Measurements from ENCODE around the gene UBP1. TPM values are rescaled to one million over a fixed set of nuclear protein-coding genes. Genes with fewer than 3 reads are reported as not detected.
A peak's percentile ranks its signal among the peaks of the same experiment; 100 is the strongest.

UBP1 gene, protein sequence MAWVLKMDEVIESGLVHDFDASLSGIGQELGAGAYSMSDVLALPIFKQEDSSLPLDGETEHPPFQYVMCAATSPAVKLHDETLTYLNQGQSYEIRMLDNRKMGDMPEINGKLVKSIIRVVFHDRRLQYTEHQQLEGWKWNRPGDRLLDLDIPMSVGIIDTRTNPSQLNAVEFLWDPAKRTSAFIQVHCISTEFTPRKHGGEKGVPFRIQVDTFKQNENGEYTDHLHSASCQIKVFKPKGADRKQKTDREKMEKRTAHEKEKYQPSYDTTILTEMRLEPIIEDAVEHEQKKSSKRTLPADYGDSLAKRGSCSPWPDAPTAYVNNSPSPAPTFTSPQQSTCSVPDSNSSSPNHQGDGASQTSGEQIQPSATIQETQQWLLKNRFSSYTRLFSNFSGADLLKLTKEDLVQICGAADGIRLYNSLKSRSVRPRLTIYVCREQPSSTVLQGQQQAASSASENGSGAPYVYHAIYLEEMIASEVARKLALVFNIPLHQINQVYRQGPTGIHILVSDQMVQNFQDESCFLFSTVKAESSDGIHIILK
- 10 to 100 TPM; 60.2 to 81.4 (median 65.8) TPM for total RNA-seq

DNA sequence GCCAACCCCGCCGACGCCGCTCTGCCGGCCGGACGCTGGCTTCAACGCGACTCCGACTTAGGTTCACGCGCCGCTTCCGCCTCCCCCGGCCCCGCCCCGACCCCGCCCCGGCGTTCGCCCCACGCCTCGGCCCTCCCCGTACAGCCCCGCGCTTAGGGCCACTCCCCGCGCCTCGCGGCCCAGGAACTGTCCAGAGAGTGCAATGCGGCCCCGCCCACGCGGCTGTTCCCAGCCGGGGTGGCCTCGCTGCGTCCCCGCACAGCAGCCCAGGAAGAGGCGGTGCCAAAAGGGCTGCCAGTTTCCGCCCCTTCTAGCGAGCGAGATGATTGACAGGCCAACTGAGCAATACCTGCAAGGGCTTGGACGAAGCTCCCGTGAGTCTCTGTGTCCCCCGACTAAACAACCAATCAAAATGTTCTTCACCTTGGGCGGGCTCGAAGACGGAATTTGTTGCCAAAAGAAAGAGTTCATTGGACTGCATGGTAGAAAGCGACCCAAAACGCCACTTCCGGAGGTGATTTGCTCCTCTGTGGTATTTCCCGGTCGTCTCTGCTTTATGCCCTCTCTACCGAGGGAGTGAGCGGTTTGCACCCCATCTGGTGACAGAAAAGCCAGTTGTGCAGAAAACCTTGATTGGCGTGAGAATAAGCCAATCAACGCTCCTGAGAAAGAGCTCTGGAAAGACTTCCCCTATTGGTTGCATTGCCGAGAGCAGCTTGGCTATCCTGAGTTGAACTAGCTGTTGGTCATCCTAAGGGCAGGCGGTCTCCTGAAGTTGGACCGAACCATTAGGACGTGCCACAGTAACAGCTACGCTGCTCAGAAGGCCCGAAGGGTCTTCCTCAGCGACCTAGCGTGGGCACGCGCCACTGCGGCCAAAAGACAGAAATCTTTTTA is at the start of gene UBP1:
Gene UBP1, minus strand, starts transcription at position 78 of the 897 bp plus-strand sequence. CDS start 557 bp downstream, outside the sequence.
- DNase-seq: peak; percentile 100
- TF ChIP-seq EP300 (IDR thresholded peaks at IDR 0.05) (peak in 1 of 4 donors; percentile 0), POLR2A (IDR thresholded peaks at IDR 0.05) (peak in 3 of 4 donors; percentile 78 to 93 (median 92)), POLR2AphosphoS5 (IDR thresholded peaks at IDR 0.05) (peak; percentile 85 to 93)
- TF ChIP-seq, protein P1, sequence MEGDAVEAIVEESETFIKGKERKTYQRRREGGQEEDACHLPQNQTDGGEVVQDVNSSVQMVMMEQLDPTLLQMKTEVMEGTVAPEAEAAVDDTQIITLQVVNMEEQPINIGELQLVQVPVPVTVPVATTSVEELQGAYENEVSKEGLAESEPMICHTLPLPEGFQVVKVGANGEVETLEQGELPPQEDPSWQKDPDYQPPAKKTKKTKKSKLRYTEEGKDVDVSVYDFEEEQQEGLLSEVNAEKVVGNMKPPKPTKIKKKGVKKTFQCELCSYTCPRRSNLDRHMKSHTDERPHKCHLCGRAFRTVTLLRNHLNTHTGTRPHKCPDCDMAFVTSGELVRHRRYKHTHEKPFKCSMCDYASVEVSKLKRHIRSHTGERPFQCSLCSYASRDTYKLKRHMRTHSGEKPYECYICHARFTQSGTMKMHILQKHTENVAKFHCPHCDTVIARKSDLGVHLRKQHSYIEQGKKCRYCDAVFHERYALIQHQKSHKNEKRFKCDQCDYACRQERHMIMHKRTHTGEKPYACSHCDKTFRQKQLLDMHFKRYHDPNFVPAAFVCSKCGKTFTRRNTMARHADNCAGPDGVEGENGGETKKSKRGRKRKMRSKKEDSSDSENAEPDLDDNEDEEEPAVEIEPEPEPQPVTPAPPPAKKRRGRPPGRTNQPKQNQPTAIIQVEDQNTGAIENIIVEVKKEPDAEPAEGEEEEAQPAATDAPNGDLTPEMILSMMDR (IDR thresholded peaks at IDR 0.05): peak in 4 of 6 experiments; percentile 9 to 32 (median 17)
- Histone ChIP-seq H3K9me3 (no peaks in the 10 kb centered on the region), H3K27me3 (no peaks in the 10 kb centered on the region), H3K4me1 (peaks cover 27 to 44% (median 34%) of the 10 kb centered on the region in 4 donors), H3K36me3 (no peaks in the 10 kb centered on the region), H3K27ac (peak within 1 kb of the TSS; percentile 92 to 99 (median 94)), H3K4me3 (peak within 1 kb of the TSS; percentile 79 to 93 (median 88))
- peak; percentile 97 to 99 for ATAC-seq (ENCODE audit: low FRiP score in 2 of 2)
- WGBS, 2 donors: 0% methylated on average over 10 to 35 of the region's 68 CpGs

DNA sequence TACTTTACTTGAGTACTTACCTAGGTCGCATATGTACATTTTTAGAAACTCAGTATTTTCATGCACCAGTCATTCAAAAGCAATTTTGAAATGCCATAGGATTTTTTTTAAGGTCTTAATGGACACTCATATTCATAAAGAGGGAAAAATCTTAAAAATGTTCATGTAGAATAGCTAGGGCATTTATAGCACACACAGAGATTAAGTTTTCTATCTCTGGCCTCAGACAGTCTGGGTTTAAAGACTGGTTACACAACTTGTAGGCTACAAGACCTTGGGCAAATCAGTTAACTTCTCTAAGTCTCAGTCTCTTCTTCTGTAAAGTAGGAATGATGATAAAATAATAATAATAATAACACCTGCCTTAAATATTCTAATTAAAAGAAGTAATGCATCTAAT is 48.5 kb upstream of the UBP1 start:
- TF ChIP-seq POLR2AphosphoS5 (IDR thresholded peaks at IDR 0.05) (no peak), POLR2A (IDR thresholded peaks at IDR 0.05) (no peak), EP300 (IDR thresholded peaks at IDR 0.05) (no peak)
- TF ChIP-seq, protein P1 (IDR thresholded peaks at IDR 0.05): no peak
- H3K27ac ChIP-seq: no peak overlapping the region
- H3K4me1 ChIP-seq: peaks cover 0 to 2% (median 0%) of the 10 kb centered on the region in 4 donors
- ATAC-seq (ENCODE audit: low FRiP score in 2 of 2) (no peak), DNase-seq (no peak)
- no peaks in the 10 kb centered on the region for H3K9me3 ChIP-seq
- no peaks in the 10 kb centered on the region for H3K27me3 ChIP-seq
- H3K36me3 ChIP-seq: no peaks in the 10 kb centered on the region
- H3K4me3 ChIP-seq: no peak overlapping the region
- WGBS, 2 donors: 86 to 89% methylated on average over 1 of the region's 1 CpG

DNA sequence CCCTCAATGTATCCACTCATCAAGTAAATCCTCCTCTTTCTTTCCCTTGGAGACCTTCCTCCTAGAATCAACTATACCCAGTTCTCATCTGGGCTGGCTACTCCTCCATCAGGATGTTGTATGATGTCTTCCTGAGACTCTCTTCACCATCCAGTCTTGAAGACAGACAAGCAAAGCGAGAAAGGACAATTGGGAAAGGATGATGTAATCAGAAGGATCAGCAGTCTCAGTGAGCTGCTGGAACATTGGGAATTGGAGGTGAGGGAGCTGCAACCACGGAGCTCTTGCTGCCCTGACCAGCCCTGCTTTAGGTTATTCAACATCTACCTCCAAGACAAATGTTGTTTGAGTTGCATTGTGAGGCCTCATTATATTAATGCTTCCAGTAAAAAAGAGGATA is 48.0 kb upstream of the UBP1 start:
- DNase-seq (no peak), ATAC-seq (ENCODE audit: low FRiP score in 2 of 2) (no peak)
- Histone ChIP-seq H3K36me3 (no peaks in the 10 kb centered on the region), H3K4me1 (peaks cover 0 to 2% (median under 1%) of the 10 kb centered on the region in 4 donors), H3K27me3 (no peaks in the 10 kb centered on the region), H3K9me3 (no peaks in the 10 kb centered on the region), H3K27ac (no peak overlapping the region), H3K4me3 (no peak overlapping the region)
- WGBS, 2 donors: 89 to 97% methylated on average over 2 of the region's 2 CpGs
- TF ChIP-seq EP300 (IDR thresholded peaks at IDR 0.05) (no peak), POLR2A (IDR thresholded peaks at IDR 0.05) (no peak), POLR2AphosphoS5 (IDR thresholded peaks at IDR 0.05) (no peak)
- TF ChIP-seq, protein P1 (IDR thresholded peaks at IDR 0.05): no peak

DNA sequence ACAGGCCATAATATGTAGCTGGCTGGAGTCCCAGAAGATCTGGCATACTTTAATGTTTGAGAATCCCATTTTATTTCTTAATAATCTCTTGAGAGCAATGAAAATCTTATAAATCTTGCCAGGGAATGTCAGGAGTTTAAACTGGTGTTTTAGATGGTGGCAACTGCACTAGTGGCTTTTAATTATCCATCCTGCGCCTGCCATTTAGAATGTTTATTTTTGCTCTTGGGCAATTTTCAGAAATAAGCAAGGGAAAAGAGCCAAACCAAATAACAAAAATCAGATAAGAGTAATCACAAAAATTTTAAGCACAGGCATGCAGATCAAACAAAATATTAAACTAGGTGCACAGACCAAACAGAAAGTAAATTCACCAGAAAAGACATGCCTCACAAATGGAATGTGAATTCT is 41.9 kb upstream of the UBP1 start:
- Histone ChIP-seq H3K9me3 (no peaks in the 10 kb centered on the region), H3K27ac (peak overlapping the region in 3 of 4 donors; percentile 36 to 56 (median 49)), H3K4me3 (peak overlapping the region in 1 of 4 donors; percentile 13), H3K4me1 (peaks cover 0 to 10% (median 5%) of the 10 kb centered on the region in 4 donors), H3K36me3 (no peaks in the 10 kb centered on the region), H3K27me3 (no peaks in the 10 kb centered on the region)
- TF ChIP-seq, protein P1 (IDR thresholded peaks at IDR 0.05): no peak
- no peak for TF ChIP-seq POLR2A (IDR thresholded peaks at IDR 0.05)
- TF ChIP-seq POLR2AphosphoS5 (IDR thresholded peaks at IDR 0.05): no peak
- no peak for TF ChIP-seq EP300 (IDR thresholded peaks at IDR 0.05)
- WGBS, 2 donors: 46 to 50% methylated on average over 1 of the region's 1 CpG
- ATAC-seq (ENCODE audit: low FRiP score in 2 of 2) (peak in 1 of 2 donors; percentile 59), DNase-seq (no peak)

All from upper lobe of left lung (tissue), 6 donors.